WI38 (cell line): ENCODE results near the gene KLHDC9.

ENCODE experiments used
- H3K4me3 ChIP-seq: 2 replicates; pipeline ENCODE4 v1.5.1; 2011; ENCODE audit warnings: low read depth, mild to moderate bottlenecking, control low read depth, low read length
- CTCF ChIP-seq: IDR thresholded peaks from 2 replicates; pipeline ENCODE4 v1.5.1; 2012; ENCODE audit warnings: low read depth, mild to moderate bottlenecking, control low read depth, low read length

Gene KLHDC9

GRCh38 chr1:161091796-161092507 lies 6.2 kb upstream of the KLHDC9 start:
- TF ChIP-seq CTCF = no peak
- H3K4me3 ChIP-seq = no peak overlapping the region

GRCh38 chr1:161092621-161093028 lies 5.5 kb upstream of the KLHDC9 start:
- TF ChIP-seq CTCF = no peak
- no peak overlapping the region for H3K4me3 ChIP-seq

- TF ChIP-seq CTCF = no peak
- H3K4me3 ChIP-seq = no peak overlapping the region
Measured at GRCh38 chr1:161094481-161094880, 3.7 kb upstream of the KLHDC9 start.

GRCh38 chr1:161095230-161095629 lies 2.9 kb upstream of the KLHDC9 start:
- TF ChIP-seq CTCF = no peak
- no peak overlapping the region for H3K4me3 ChIP-seq

GRCh38 chr1:161096015-161096414 lies 2.1 kb upstream of the KLHDC9 start:
- no peak for TF ChIP-seq CTCF
- H3K4me3 ChIP-seq = no peak overlapping the region

- no peak for TF ChIP-seq CTCF
- H3K4me3 ChIP-seq = no peak overlapping the region
Measured at GRCh38 chr1:161096530-161096929, 1.6 kb upstream of the KLHDC9 start.

GRCh38 chr1:161099090-161099802 lies 1.1 kb downstream of the KLHDC9 start:
- no peak for TF ChIP-seq CTCF
- no peak overlapping the region for H3K4me3 ChIP-seq
